Endothelial cell (in vitro differentiated cells): ENCODE results near the gene CCT6B. TPM values are rescaled to one million over a fixed set of nuclear protein-coding genes. Genes with fewer than 3 reads are reported as not detected.

Source experiments
- DNase-seq: peaks from one replicate; pipeline ENCODE4 v3.0.0; 2021; ENCODE audit warnings: low spot score
- H3K27ac Mint-ChIP-seq: one replicate; pipeline ENCODE4 v1.8.0; 2021; ENCODE audit warnings: mixed read lengths, inconsistent platforms; ENCODE audit not compliant: unreplicated experiment
- H3K27me3 Mint-ChIP-seq: one replicate; pipeline ENCODE4 v1.8.0; 2021; ENCODE audit warnings: mild to moderate bottlenecking, moderate library complexity, mixed read lengths, inconsistent platforms; ENCODE audit not compliant: unreplicated experiment
- H3K36me3 Mint-ChIP-seq: one replicate; pipeline ENCODE4 v1.8.0; 2021; ENCODE audit warnings: mild to moderate bottlenecking, low read depth, mixed read lengths, inconsistent platforms; ENCODE audit not compliant: unreplicated experiment
- H3K4me1 Mint-ChIP-seq: one replicate; pipeline ENCODE4 v1.8.0; 2021; ENCODE audit warnings: mild to moderate bottlenecking, mixed read lengths, inconsistent platforms; ENCODE audit not compliant: unreplicated experiment
- H3K4me3 Mint-ChIP-seq: one replicate; pipeline ENCODE4 v1.8.0; 2021; ENCODE audit warnings: mild to moderate bottlenecking, mixed read lengths, inconsistent platforms; ENCODE audit not compliant: unreplicated experiment
- H3K9me3 Mint-ChIP-seq: one replicate; pipeline ENCODE4 v1.8.0; 2021; ENCODE audit warnings: mixed read lengths, inconsistent platforms; ENCODE audit not compliant: unreplicated experiment
- CTCF ChIP-seq: fragments of 200-600 bp; sonication (generic); IDR thresholded peaks from one replicate; pipeline ENCODE4 v1.5.0; 2021; ENCODE audit warnings: antibody characterized with exemption; ENCODE audit not compliant: unreplicated experiment
- total RNA-seq: library from RNA; stranded (reverse); fragmentation: NEBNext Ultra II Directional; extraction: Animal tissue kit (Norgen Biotek cat#: 25700); gene quantifications from one replicate; pipeline ENCODE4 v1.2.1, GENCODE V29; 2021; ENCODE audit not compliant: unreplicated experiment

CCT6B gene
- total RNA-seq, 1 donor from 2014 or later = 3.9 TPM

GRCh38 chr17:34879146-34879545 lies 82.1 kb downstream of the CCT6B start:
- Mint-ChIP-seq H3K36me3 (no peaks in the 10 kb centered on the region), H3K27ac (no peak overlapping the region), H3K4me3 (no peak overlapping the region), H3K9me3 (no peaks in the 10 kb centered on the region), H3K27me3 (peaks cover 1% of the 10 kb centered on the region), H3K4me1 (peaks cover 8% of the 10 kb centered on the region)
- no peak for TF ChIP-seq CTCF
- DNase-seq = no peak

Other genes starting within 250 kb of the CCT6B start
- 18.5 TPM for gene ZNF830, start 80 bp upstream of the CCT6B start, total RNA-seq
- gene LIG3, start 19.1 kb upstream of the CCT6B start, total RNA-seq = 42.1 TPM
- gene RFFL, start 102.2 kb upstream of the CCT6B start, total RNA-seq = 20.6 TPM
- gene RAD51D, start 158.4 kb upstream of the CCT6B start, total RNA-seq = 16.3 TPM
- not detected for gene FNDC8, start 160.2 kb upstream of the CCT6B start, total RNA-seq
- gene NLE1, start 180.8 kb upstream of the CCT6B start, total RNA-seq = 16.7 TPM
- gene UNC45B, start 186.4 kb upstream of the CCT6B start, total RNA-seq = 1.9 TPM
- gene SLC35G3, start 232.9 kb upstream of the CCT6B start, total RNA-seq = not detected